H1 (cell line): ENCODE results near the gene MRPL54. TPM values are rescaled to one million over a fixed set of nuclear protein-coding genes. Genes with fewer than 3 reads are reported as not detected.
A peak's percentile ranks its signal among the peaks of the same experiment; 100 is the strongest.

Experiments used
- CTCF ChIA-PET: fragments of 300-600 bp; sonication (Branson Sonifier 250); formaldehyde crosslinking; loops from one replicate; lab custom pipeline; 2021; ENCODE audit not compliant: partially characterized antibody; lab: Charles Lee
- POLR2A ChIA-PET: fragments of 300-600 bp; sonication (Branson Sonifier 250); formaldehyde crosslinking; loops from one replicate; lab custom pipeline; 2021; ENCODE audit warnings: inconsistent platforms; ENCODE audit not compliant: partially characterized antibody; lab: Charles Lee
- DNase-seq, 2 experiments: peaks; one replicate each; pipeline versions ENCODE4 v3.0.0 to v3.0.0-alpha.2; 2010 to 2022; ENCODE audit warnings: low spot score in 2 of 2, low read depth in 1 of 2, mixed read lengths in 1 of 2
- FAIRE-seq: peaks from 2 replicates; lab custom pipeline; 2011; peaks lifted over from hg19 to GRCh38; lab: Jason Lieb, UNC
- H2AFZ ChIP-seq: 2 replicates; pipeline ENCODE4 v1.8.1; 2012; ENCODE audit warnings: low read length, inconsistent platforms
- H2AK5ac ChIP-seq: 2 replicates; pipeline ENCODE4 v1.6.1; 2013; ENCODE audit warnings: low read depth, low read length
- H2BK120ac ChIP-seq: replicated peaks from 2 replicates; pipeline ENCODE3; 2013; ENCODE audit warnings: low read depth, low read length, inconsistent platforms
- H2BK12ac ChIP-seq: 2 replicates; pipeline ENCODE4 v1.6.1; 2013; ENCODE audit warnings: low read depth, low read length
- H2BK15ac ChIP-seq: 2 replicates; pipeline ENCODE4 v1.6.1; 2013; ENCODE audit warnings: low read length
- H2BK20ac ChIP-seq: 2 replicates; pipeline ENCODE4 v1.6.1; 2013; ENCODE audit warnings: low read length
- H2BK5ac ChIP-seq: 2 replicates; pipeline ENCODE4 v1.6.1; 2013; ENCODE audit warnings: low read depth, low read length
- H3K14ac ChIP-seq: 2 replicates; pipeline ENCODE4 v1.6.1; 2013; ENCODE audit warnings: inconsistent platforms; ENCODE audit not compliant: insufficient read length
- H3K18ac ChIP-seq: 2 replicates; pipeline ENCODE4 v1.6.1; 2013; ENCODE audit warnings: low read length; ENCODE audit errors: extremely low read depth
- H3K23ac ChIP-seq: 2 replicates; pipeline ENCODE4 v1.6.1; 2013; ENCODE audit warnings: inconsistent platforms; ENCODE audit not compliant: insufficient read length
- H3K23me2 ChIP-seq: 2 replicates; pipeline ENCODE4 v1.6.1; 2013; ENCODE audit warnings: low read depth, low read length
- H3K27ac ChIP-seq: 2 replicates; pipeline ENCODE4 v1.6.1; 2011; ENCODE audit warnings: low read depth, low read length, inconsistent platforms
- H3K27me3 ChIP-seq, 4 experiments: replicated peaks in 1 of 4; 1 replicate in 1 of 4; 2 replicates in 3 of 4; pipeline versions ENCODE4 v1.6.1 to v1.8.1; 2011 to 2013; ENCODE audit warnings: low read length in 3 of 4, mild to moderate bottlenecking in 3 of 4, inconsistent platforms in 2 of 4, mixed read lengths in 2 of 4, moderate library complexity in 1 of 4; ENCODE audit not compliant: control insufficient read depth in 3 of 4, insufficient read depth in 3 of 4; ENCODE audit errors: extremely low read depth in 1 of 4
- H3K36me3 ChIP-seq, 4 experiments: 2 replicates each; pipeline versions ENCODE4 v1.6.1 to v1.8.1; 2011 to 2013; ENCODE audit warnings: mild to moderate bottlenecking in 4 of 4, low read length in 3 of 4, moderate library complexity in 2 of 4, control low read depth in 1 of 4, inconsistent platforms in 1 of 4; ENCODE audit not compliant: insufficient read depth in 4 of 4, control insufficient read depth in 2 of 4
- H3K4ac ChIP-seq: replicated peaks from 2 replicates; pipeline ENCODE3; 2013; ENCODE audit warnings: low read length, low read depth, mixed read lengths, inconsistent platforms; ENCODE audit not compliant: insufficient read length
- H3K4me1 ChIP-seq, 4 experiments: replicated peaks in 1 of 4; 1 replicate in 1 of 4; 2 replicates in 3 of 4; pipeline versions ENCODE4 v1.6.1 to v1.8.1; 2011 to 2013; ENCODE audit warnings: low read length in 3 of 4, inconsistent platforms in 2 of 4, mixed read lengths in 1 of 4; ENCODE audit not compliant: insufficient read depth in 4 of 4, control insufficient read depth in 3 of 4
- H3K4me2 ChIP-seq, 2 experiments: 2 replicates each; pipeline versions ENCODE4 v1.6.1 to v1.8.1; 2011 to 2013; ENCODE audit warnings: low read depth in 2 of 2, low read length in 2 of 2, control low read depth in 1 of 2, inconsistent platforms in 1 of 2, mild to moderate bottlenecking in 1 of 2; ENCODE audit not compliant: insufficient read depth in 1 of 2
- H3K4me3 ChIP-seq, 4 experiments: fragments of 200-600, 300-600 bp in 1 of 4; sonication (generic), shearing (Covaris generic), sonication (Bioruptor Twin) in 1 of 4; 2 replicates each; pipeline versions ENCODE4 v1.5.1 to v1.8.1; 2011 to 2016; ENCODE audit warnings: low read length in 4 of 4, low read depth in 3 of 4, control low read depth in 2 of 4, inconsistent platforms in 2 of 4, mild to moderate bottlenecking in 2 of 4, mixed read lengths in 1 of 4, moderate library complexity in 1 of 4; ENCODE audit not compliant: insufficient read depth in 2 of 4; ENCODE audit errors: extremely low read depth in 1 of 4
- H3K56ac ChIP-seq: replicated peaks from 2 replicates; pipeline ENCODE3; 2013; ENCODE audit warnings: low read depth, mild to moderate bottlenecking, mixed read lengths, low read length, inconsistent platforms; ENCODE audit not compliant: insufficient read length
- H3K79me1 ChIP-seq: 2 replicates; pipeline ENCODE4 v1.6.1; 2013; ENCODE audit warnings: low read depth, low read length, control low read depth
- H3K79me2 ChIP-seq, 2 experiments: 2 replicates each; pipeline versions ENCODE4 v1.6.1 to v1.8.1; 2012 to 2013; ENCODE audit warnings: low read length in 2 of 2, mild to moderate bottlenecking in 2 of 2, inconsistent platforms in 1 of 2; ENCODE audit not compliant: insufficient read depth in 2 of 2, control insufficient read depth in 1 of 2
- H3K9ac ChIP-seq, 4 experiments: replicated peaks in 1 of 4; 1 replicate in 1 of 4; 2 replicates in 3 of 4; pipeline versions ENCODE4 v1.6.1 to v1.8.1; 2011 to 2013; ENCODE audit warnings: low read depth in 3 of 4, low read length in 3 of 4, control low read depth in 2 of 4, mild to moderate bottlenecking in 2 of 4, moderate library complexity in 2 of 4, inconsistent platforms in 1 of 4; ENCODE audit errors: extremely low read depth in 1 of 4
- H3K9me3 ChIP-seq, 2 experiments: 2 replicates each; pipeline versions ENCODE4 v1.6.1 to v1.8.1; 2012 to 2013; ENCODE audit warnings: mild to moderate bottlenecking in 2 of 2, moderate library complexity in 2 of 2, control low read depth in 1 of 2, inconsistent platforms in 1 of 2, low read depth in 1 of 2, low read length in 1 of 2, mixed read lengths in 1 of 2; ENCODE audit not compliant: insufficient read depth in 2 of 2
- H4K20me1 ChIP-seq, 2 experiments: replicated peaks in 1 of 2; 2 replicates each; pipeline versions ENCODE3 to v1.8.1; 2011 to 2013; ENCODE audit warnings: inconsistent platforms in 2 of 2, low read length in 2 of 2, mild to moderate bottlenecking in 1 of 2; ENCODE audit not compliant: insufficient read depth in 2 of 2, control insufficient read depth in 1 of 2
- H4K5ac ChIP-seq: 2 replicates; pipeline ENCODE4 v1.6.1; 2013; ENCODE audit warnings: low read length, low read depth, mixed read lengths, inconsistent platforms; ENCODE audit not compliant: insufficient read length
- H4K8ac ChIP-seq: 2 replicates; pipeline ENCODE4 v1.8.0; 2013; ENCODE audit warnings: mild to moderate bottlenecking, moderate library complexity, low read length, inconsistent platforms; ENCODE audit not compliant: insufficient read depth; ENCODE audit errors: extremely low read depth
- H4K91ac ChIP-seq: replicated peaks from 2 replicates; pipeline ENCODE3; 2013; ENCODE audit warnings: low read length, mixed read lengths, inconsistent platforms; ENCODE audit not compliant: insufficient read length
- KDM1A ChIP-seq: fragments of 200-600, 300-600 bp; sonication (generic); IDR thresholded peaks from 2 replicates; pipeline ENCODE4 v1.7.1; 2016; ENCODE audit warnings: mild to moderate bottlenecking, low read length, borderline replicate concordance
- RNF2 ChIP-seq: fragments of 200-900, 300-1000 bp; sonication (generic); IDR thresholded peaks from 2 replicates; pipeline ENCODE4 v1.7.1; 2016; ENCODE audit warnings: borderline replicate concordance, low read depth, mild to moderate bottlenecking, antibody characterized with exemption, low read length; ENCODE audit not compliant: poor library complexity, severe bottlenecking; ENCODE audit errors: missing control alignments
- TCF12 ChIP-seq: IDR thresholded peaks from 2 replicates; pipeline ENCODE4 v1.6.1; 2011; ENCODE audit warnings: low read depth, mild to moderate bottlenecking, low read length
- ZNF274 ChIP-seq: IDR thresholded peaks from 2 replicates; pipeline ENCODE4 v1.7.0; 2012; ENCODE audit warnings: low read length, borderline replicate concordance; ENCODE audit errors: extremely low read depth
- WGBS, 2 experiments: shearing (Covaris generic) in 1 of 2; methylation state at CpG; one replicate each; pipeline versions ENCODE4 v1.1.6 to v1.1.7; 2013 to 2015; ENCODE audit warnings: low lambda C conversion rate in 2 of 2, mixed read lengths in 2 of 2, inconsistent platforms in 1 of 2, low coverage in 1 of 2, missing lambda C conversion rate in 1 of 2; ENCODE audit not compliant: insufficient replicate concordance in 2 of 2, insufficient coverage in 1 of 2, insufficient read length in 1 of 2; ENCODE audit errors: extremely low coverage in 1 of 2, missing lambda C conversion rate in 1 of 2; 5-methylcytosine and 5-hydroxymethylcytosine counted together
- polyA plus RNA-seq, 7 experiments: library from polyadenylated mRNA; depleted of rRNA in 3 of 7; stranded (reverse) in 5 of 7; unstranded in 2 of 7; fragments of >200 nt in 5 of 7; fragments of 200-250 nt in 2 of 7; gene quantifications; 1 replicate in 5 of 7; 2 replicates in 1 of 7; 4 replicates in 1 of 7; pipeline versions ENCODE4 v1.2.1 to v1.2.3, GENCODE V29; 2011 to 2013; ENCODE audit warnings: missing spikeins in 2 of 7, mixed read lengths in 2 of 7
- total RNA-seq: library from RNA; stranded (reverse); fragmentation: NEBNext Ultra II Directional; extraction: Animal tissue kit (Norgen Biotek cat#: 25700); gene quantifications from 2 replicates; pipeline ENCODE4 v1.2.1, GENCODE V29; 2021
- TF ChIP-seq, protein P1 (sequence below): IDR thresholded peaks from 2 replicates; pipeline ENCODE4 v1.6.1; 2012; ENCODE audit warnings: inconsistent platforms
- TF ChIP-seq, protein P2 (sequence below), 3 experiments: IDR thresholded peaks; 1 replicate in 2 of 3; 2 replicates in 1 of 3; pipeline versions ENCODE4 v1.5.1 to v1.6.1; 2011; ENCODE audit warnings: low read length in 3 of 3, mild to moderate bottlenecking in 3 of 3, inconsistent platforms in 2 of 3, low read depth in 1 of 3, moderate library complexity in 1 of 3; ENCODE audit not compliant: insufficient read depth in 1 of 3; ENCODE audit errors: control extremely low read depth in 1 of 3

MRPL54 gene
- total and polyA plus RNA-seq, 2 of the 8 experiments (the other 6 are each of a cell fraction or from before 2014, with no cell fraction given), result 63.8 to 72.8 TPM

DNA sequence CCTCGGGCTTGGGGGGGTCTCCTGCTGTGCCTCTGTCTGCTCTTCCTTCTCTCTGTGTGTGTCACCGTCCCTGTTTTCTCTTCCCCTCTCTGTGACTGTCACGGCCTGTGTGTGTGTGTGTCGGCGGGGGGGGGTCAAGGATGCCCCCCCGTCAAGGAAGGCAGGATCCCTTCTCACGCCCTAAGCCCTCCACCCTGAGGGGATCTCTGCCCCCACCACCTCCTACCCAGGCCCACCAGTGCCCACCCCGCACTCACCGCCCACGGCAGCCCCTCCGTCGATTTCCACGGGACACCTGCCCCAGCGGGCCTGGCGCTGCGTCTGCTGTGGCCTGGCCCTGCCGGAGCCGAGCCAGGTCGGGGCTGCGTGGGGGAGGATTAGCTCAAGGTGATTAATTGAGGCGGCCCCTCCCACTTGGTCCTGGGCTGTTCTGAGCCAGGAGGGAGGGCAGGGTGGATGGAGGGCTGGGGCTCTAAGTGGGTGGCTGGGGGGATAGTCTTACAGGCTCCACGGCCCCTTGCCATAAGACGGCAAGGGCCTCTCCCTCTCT is 9.5 kb downstream of the MRPL54 start, which contains the start of gene RAX2:
TSS of gene RAX2 (minus strand) at position 323 of the 550 bp plus-strand sequence. CDS start 486 bp downstream, outside the sequence.
- Histone ChIP-seq H3K27ac (no peak within 1 kb of the TSS), H2BK15ac (no peak within 1 kb of the TSS), H3K9me3 (no peaks in the 10 kb centered on the region), H3K18ac (no peak within 1 kb of the TSS; the same call in 1 of the 2 replicates), H3K4me3 (no peak within 1 kb of the TSS), H2AFZ (no peak within 1 kb of the TSS), H3K79me2 (no peaks in the 10 kb centered on the region), H4K20me1 (peaks cover 0 to 5% of the 10 kb centered on the region in 2 experiments), H4K91ac (peak within 1 kb of the TSS; percentile 74), H3K79me1 (0 out of 2 replicates have a peak, but pooled peaks cover under 1% of the 10 kb centered on the region), H2BK5ac (peak within 1 kb of the TSS; percentile 26; the same call in 1 of the 2 replicates), H4K8ac (peak within 1 kb of the TSS; percentile 65; the same call in 1 of the 2 replicates), H2BK120ac (no peak within 1 kb of the TSS), H2AK5ac (no peak within 1 kb of the TSS), H3K56ac (no peak within 1 kb of the TSS), H2BK12ac (peak within 1 kb of the TSS; percentile 55; the same call in 1 of the 2 replicates), H3K4me1 (peaks cover 0 to 7% (median 2%) of the 10 kb centered on the region in 4 experiments; a peak in 2 of 7 replicates), H3K9ac (no peak within 1 kb of the TSS), H3K23ac (no peak within 1 kb of the TSS), H2BK20ac (no peak within 1 kb of the TSS), H3K36me3 (peaks cover 0 to 5% (median 1%) of the 10 kb centered on the region in 4 experiments; a peak in 5 of 8 replicates), H3K4me2 (peak within 1 kb of the TSS in 1 of 2 experiments; percentile 3; a peak in 2 of 4 replicates), H3K23me2 (peaks cover 6% of the 10 kb centered on the region; the same call in 1 of the 2 replicates), H3K14ac (no peak within 1 kb of the TSS), H3K27me3 (no peaks in the 10 kb centered on the region), H4K5ac (no peak within 1 kb of the TSS), H3K4ac (no peak within 1 kb of the TSS)
- 82% methylated on average over 18 of the region's 23 CpGs; no CpG with 5 or more reads in 1 of the 2 experiments for WGBS, 2 experiments
- DNase-seq (no peak), FAIRE-seq (no peak)
- CTCF ChIA-PET, result interaction anchor here (3.3 kb wide), 1 partner anchor 12 kb away, joined by 17 read pairs; no protein-coding TSS in a partner anchor
- TF ChIP-seq TCF12 (no peak), RNF2 (no peak), KDM1A (no peak), ZNF274 (no peak)
- TF ChIP-seq, protein P1, sequence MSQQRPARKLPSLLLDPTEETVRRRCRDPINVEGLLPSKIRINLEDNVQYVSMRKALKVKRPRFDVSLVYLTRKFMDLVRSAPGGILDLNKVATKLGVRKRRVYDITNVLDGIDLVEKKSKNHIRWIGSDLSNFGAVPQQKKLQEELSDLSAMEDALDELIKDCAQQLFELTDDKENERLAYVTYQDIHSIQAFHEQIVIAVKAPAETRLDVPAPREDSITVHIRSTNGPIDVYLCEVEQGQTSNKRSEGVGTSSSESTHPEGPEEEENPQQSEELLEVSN, result no peak
- TF ChIP-seq, protein P2, sequence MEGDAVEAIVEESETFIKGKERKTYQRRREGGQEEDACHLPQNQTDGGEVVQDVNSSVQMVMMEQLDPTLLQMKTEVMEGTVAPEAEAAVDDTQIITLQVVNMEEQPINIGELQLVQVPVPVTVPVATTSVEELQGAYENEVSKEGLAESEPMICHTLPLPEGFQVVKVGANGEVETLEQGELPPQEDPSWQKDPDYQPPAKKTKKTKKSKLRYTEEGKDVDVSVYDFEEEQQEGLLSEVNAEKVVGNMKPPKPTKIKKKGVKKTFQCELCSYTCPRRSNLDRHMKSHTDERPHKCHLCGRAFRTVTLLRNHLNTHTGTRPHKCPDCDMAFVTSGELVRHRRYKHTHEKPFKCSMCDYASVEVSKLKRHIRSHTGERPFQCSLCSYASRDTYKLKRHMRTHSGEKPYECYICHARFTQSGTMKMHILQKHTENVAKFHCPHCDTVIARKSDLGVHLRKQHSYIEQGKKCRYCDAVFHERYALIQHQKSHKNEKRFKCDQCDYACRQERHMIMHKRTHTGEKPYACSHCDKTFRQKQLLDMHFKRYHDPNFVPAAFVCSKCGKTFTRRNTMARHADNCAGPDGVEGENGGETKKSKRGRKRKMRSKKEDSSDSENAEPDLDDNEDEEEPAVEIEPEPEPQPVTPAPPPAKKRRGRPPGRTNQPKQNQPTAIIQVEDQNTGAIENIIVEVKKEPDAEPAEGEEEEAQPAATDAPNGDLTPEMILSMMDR (IDR thresholded peaks at IDR 0.05; ENCODE audit: control extremely low read depth in 1 of 3, insufficient read depth in 1 of 3, low read depth in 1 of 3, low read length in 3 of 3), result no peak
- POLR2A ChIA-PET, result interaction anchor here (1.3 to 3.8 kb wide), 3 partner anchors 9 to 216 kb away, joined by 3 to 23 read pairs (median 3); partner anchors contain the start of gene MRPL54
